Measurements from ENCODE around the gene NENF. TPM values are rescaled to one million over a fixed set of nuclear protein-coding genes. Genes with fewer than 3 reads are reported as not detected.

NENF gene
- total RNA-seq, 1 donor from 2014 or later, result 24.1 TPM

- intact Hi-C loops (cut with micrococcal nuclease), result no loop called here
- H3K27me3 Mint-ChIP-seq, result no peaks in the 10 kb centered on the region
- no peak for TF ChIP-seq CTCF (IDR thresholded peaks at IDR 0.05)
- H3K36me3 Mint-ChIP-seq (ENCODE audit: low read depth), result no peaks in the 10 kb centered on the region
- CTCF ChIA-PET, result interaction anchor here (1.0 kb wide), 1 partner anchor 318 kb away, joined by 4 read pairs; no protein-coding TSS in a partner anchor
- H3K27ac Mint-ChIP-seq, result no peak overlapping the region
- no peak overlapping the region for H3K4me3 Mint-ChIP-seq
- no peaks in the 10 kb centered on the region for H3K9me3 Mint-ChIP-seq
- H3K4me1 Mint-ChIP-seq, result no peaks in the 10 kb centered on the region
- POLR2A ChIA-PET, result no interaction called here
- ATAC-seq (ENCODE audit: low read depth) (no peak), DNase-seq (no peak)
Observed at GRCh38 chr1:212463565-212464285, 31.0 kb downstream of the NENF start.

- no peak for TF ChIP-seq CTCF (IDR thresholded peaks at IDR 0.05)
Observed at GRCh38 chr1:212465311-212465710, 32.6 kb downstream of the NENF start.

GRCh38 chr1:212466437-212466836 lies 33.7 kb downstream of the NENF start:
- intact Hi-C loops (cut with micrococcal nuclease), result no loop called here
- no peak for DNase-seq
- H3K36me3 Mint-ChIP-seq (ENCODE audit: low read depth), result no peaks in the 10 kb centered on the region
- H3K4me3 Mint-ChIP-seq, result no peak overlapping the region
- H3K9me3 Mint-ChIP-seq, result no peaks in the 10 kb centered on the region
- no peak for TF ChIP-seq CTCF (IDR thresholded peaks at IDR 0.05)
- POLR2A ChIA-PET, result interaction anchor here (0.6 to 0.7 kb wide), 2 partner anchors 36 to 212 kb away, joined by 4 to 6 read pairs; no protein-coding TSS in a partner anchor
- ATAC-seq (ENCODE audit: low read depth), result no peak
- H3K27ac Mint-ChIP-seq, result no peak overlapping the region
- no peaks in the 10 kb centered on the region for H3K27me3 Mint-ChIP-seq
- H3K4me1 Mint-ChIP-seq, result no peaks in the 10 kb centered on the region
- CTCF ChIA-PET, result interaction anchor here (0.6 to 1.6 kb wide), 3 partner anchors 10 to 315 kb away, joined by 3 to 4 read pairs (median 4); no protein-coding TSS in a partner anchor

More at GRCh38 chr1:212465311-212465710, 32.6 kb downstream of the NENF start:
- no peaks in the 10 kb centered on the region for H3K9me3 Mint-ChIP-seq
- no peaks in the 10 kb centered on the region for H3K27me3 Mint-ChIP-seq
- intact Hi-C loops (cut with micrococcal nuclease), result no loop called here
- ChIA-PET POLR2A (interaction anchor here (0.6 kb wide), 1 partner anchor 143 kb away, joined by 3 read pairs; the partner anchor contains the start of gene ATF3), CTCF (interaction anchor here (0.6 to 1.6 kb wide), 4 partner anchors 9 to 395 kb away, joined by 3 to 7 read pairs (median 4); no protein-coding TSS in a partner anchor)
- H3K4me3 Mint-ChIP-seq, result no peak overlapping the region
- DNase-seq (no peak), ATAC-seq (ENCODE audit: low read depth) (no peak)
- no peaks in the 10 kb centered on the region for H3K4me1 Mint-ChIP-seq
- no peaks in the 10 kb centered on the region for H3K36me3 Mint-ChIP-seq (ENCODE audit: low read depth)
- H3K27ac Mint-ChIP-seq, result no peak overlapping the region

- ATAC-seq (ENCODE audit: low read depth) (no peak), DNase-seq (no peak)
- no peak overlapping the region for H3K27ac Mint-ChIP-seq
- H3K4me3 Mint-ChIP-seq, result no peak overlapping the region
- no peaks in the 10 kb centered on the region for H3K9me3 Mint-ChIP-seq
- no peak for TF ChIP-seq CTCF (IDR thresholded peaks at IDR 0.05)
- no peaks in the 10 kb centered on the region for H3K4me1 Mint-ChIP-seq
- no peaks in the 10 kb centered on the region for H3K27me3 Mint-ChIP-seq
- CTCF ChIA-PET, result interaction anchor here (1.6 kb wide), 1 partner anchor 10 kb away, joined by 4 read pairs; no protein-coding TSS in a partner anchor
- H3K36me3 Mint-ChIP-seq (ENCODE audit: low read depth), result no peaks in the 10 kb centered on the region
- POLR2A ChIA-PET, result no interaction called here
- intact Hi-C loops (cut with micrococcal nuclease), result no loop called here
Observed at GRCh38 chr1:212466898-212467650, 34.4 kb downstream of the NENF start.
